Posterior cingulate gyrus (tissue), 11 donors: ENCODE results near the gene CAMK2G.
A peak's percentile ranks its signal among the peaks of the same experiment; 100 is the strongest.
"Not testable (repeated sequence)": the region's sequence is repeated elsewhere in the genome, so short reads cannot be mapped to it uniquely, and the experiment has no call there.

ENCODE experiments used
- DNase-seq, 10 donors: peaks; one replicate each; pipeline versions ENCODE4 v3.0.0 to v3.0.0-alpha.2; 2020 to 2021; ENCODE audit warnings: mixed read lengths in 3 of 10
- intact Hi-C: fragments of 100-400 bp; cut with DNase I; formaldehyde crosslinking; loops from one replicate; pipeline ENCODE4 v1.15.1; 2023

CAMK2G gene

DNA sequence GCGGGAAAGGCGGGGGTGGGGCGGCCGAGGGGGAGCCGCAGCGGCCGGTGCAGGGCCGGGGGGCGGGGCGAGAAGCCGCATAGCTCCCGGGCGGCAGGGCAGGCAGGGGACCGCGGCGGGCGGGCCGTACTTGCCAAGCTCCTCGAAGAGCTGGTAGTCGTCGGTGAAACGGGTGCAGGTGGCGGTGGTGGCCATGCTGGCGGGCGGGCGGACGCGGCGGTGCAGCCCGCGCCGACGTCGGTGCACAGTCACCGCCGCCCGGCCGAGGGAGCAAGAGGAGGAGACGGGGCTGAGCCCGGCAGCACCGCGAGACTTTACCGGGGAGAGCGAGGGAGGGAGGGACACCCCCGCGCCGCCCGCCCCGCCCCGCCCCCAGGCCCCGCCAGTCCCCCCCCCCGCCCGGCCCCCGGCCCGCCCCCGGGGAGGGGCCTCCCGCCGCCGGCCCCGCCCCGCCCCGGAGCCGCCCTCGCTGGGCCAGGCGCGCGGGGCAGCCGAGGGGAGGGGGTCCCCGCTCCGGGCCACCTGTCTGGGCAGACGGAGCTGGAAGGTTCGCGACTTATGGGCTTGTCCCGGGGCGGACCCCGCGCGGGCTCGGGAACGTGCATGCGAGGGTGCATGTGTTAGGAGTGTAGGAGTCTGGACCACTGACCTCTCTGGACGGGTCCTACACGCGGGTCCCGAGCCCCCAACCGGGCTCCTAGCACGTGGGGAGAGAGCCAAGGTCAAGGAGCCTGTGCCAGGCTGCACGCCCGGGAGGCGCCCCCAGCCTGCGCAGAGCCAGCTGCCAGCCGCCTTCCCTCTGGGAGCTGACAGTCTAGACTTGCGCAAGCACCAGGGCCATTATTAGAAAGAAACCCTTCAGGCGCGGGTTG, at the start of gene CAMK2G:
Gene CAMK2G, minus strand, starts transcription at position 289 of the 872 bp plus-strand sequence. Its CDS starts 94 bp downstream, at position 195.
- intact Hi-C loops = no loop called here

DNA sequence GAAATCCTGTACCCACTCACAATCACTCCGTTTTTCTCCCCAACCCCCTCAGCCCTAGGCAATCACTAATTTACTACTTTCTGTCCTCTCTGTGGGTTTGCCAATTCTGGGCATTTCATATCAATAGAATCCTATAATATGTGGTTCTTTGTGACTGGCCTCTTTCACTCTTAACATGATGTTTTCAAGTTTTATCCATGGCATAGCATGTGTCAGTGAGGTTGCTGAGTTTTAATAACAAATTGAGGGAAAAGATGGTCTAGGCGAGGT, 48.4 kb upstream of the CAMK2G start:
- intact Hi-C loops = no loop called here
- DNase-seq = no peak

More for the DNA sequence above, at the start of gene CAMK2G:
- peak; percentile 54 to 95 (median 68) for DNase-seq

DNA sequence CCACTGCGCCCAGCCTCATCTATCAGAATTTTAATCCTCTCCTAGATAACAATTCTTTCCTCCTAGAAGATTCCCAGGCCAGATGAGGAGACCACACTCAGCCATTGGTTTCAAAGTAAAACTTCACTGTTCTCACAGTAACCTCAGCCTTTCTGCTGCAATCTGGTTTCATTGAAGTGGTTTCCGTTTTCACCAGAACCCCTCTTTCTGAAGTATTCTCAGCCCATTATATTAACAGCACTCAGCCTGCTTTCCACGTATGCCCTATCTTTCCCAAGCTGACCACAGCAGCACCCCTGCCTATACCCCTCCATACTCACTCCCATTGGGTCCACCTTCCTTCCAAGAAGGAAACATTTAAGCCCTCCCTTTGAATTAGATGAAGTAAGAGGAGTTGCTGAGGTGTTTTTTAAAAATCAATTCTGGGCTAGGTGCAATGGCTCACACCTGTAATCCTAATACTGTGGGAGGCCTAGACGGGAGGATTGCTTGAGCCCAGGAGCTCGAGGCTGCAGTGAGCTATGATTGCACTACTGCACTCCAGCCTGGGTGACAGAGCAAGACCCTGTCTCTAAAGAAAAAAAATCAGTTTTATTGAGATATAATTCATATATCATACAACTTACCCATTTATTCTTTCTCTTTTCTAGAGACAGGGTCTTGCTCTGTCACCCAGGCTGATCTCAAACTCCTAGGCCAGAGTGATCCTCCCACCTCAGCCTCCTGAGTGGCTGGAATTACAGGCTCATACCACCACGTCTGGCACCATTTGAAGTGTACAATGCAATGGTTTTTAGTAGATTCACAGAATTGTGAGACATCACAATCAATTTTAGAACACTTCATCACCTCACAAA, 47.9 kb upstream of the CAMK2G start:
- DNase-seq = no peak
- intact Hi-C loops = no loop called here

DNA sequence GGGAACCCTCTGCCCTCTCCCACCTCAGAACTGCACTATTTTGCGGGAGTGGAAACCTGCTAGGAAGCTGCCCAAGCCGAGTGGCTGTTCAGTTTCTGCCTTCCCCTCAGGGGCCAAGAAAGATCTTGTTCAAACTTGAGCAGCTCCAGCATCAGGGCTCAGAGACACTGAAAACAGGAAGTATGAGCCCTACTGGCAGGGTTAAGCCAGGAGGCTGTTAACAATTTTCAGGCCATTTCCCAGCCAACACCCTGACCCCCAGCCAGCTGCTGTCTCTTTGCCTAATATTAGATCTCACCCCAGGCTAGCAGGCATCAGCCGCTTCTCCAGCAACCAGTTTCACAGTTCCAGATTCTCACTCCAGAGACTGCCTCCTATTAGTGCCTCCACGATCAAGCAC, 45.7 kb upstream of the CAMK2G start:
- intact Hi-C loops = no loop called here
- DNase-seq = no peak

DNA sequence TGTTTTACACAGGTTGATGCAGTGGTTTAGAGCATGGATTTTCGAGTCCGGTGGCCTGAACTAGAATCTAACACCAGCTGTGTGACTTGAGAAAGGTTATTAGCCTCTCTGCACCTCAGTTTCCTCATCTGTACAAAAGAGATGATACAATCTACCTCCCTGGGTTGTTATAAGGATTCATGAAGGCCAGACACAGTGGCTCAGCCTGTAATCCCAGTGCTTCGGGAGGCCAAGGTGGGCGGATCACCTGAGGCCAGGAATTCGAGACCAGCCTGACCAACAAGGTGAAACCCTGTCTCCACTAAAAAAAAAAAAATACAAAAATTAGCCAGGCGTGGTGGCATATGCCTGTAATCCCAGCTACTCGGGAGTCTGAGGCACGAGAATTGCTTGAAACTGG, 45.1 kb upstream of the CAMK2G start:
- intact Hi-C loops = not testable (repeated sequence)

DNA sequence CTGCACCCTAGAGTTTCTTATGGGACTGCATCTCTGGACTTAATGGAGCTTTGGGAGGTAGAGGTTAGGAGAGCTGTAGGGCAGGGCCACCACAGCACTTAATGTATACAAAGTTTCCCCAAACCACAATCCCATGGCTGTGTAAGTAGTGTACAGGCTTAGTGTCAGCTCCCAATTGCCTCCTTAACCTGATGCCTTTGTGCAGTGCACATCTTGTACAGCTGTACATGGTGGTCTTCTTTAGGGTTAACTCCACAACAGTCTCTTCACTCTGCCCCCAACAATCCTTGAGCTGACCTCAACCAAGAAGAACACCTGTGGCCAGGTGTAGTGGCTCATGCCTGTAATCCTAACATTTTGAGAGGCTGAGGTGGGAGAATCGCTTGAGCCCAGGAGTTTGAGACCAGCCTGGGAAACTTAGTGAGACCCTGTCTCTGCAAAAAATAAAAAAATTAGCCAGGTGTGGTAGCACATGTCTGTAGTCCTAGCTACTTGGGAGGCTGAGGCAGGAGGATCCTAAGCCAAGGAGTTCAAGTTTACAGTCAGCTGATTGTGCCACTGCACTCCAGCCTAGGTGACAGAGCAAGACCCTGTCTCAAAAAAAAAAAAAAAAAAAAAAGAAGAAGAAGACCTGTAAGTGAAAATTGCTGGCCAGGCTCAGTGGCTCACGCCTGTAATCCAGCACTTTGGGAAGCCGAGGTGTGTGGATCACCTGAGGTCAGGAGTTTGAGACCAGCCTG, 43.4 kb upstream of the CAMK2G start:
- intact Hi-C loops = no loop called here

More for the DNA sequence above, 45.1 kb upstream of the CAMK2G start:
- DNase-seq = not testable (repeated sequence)

DNA sequence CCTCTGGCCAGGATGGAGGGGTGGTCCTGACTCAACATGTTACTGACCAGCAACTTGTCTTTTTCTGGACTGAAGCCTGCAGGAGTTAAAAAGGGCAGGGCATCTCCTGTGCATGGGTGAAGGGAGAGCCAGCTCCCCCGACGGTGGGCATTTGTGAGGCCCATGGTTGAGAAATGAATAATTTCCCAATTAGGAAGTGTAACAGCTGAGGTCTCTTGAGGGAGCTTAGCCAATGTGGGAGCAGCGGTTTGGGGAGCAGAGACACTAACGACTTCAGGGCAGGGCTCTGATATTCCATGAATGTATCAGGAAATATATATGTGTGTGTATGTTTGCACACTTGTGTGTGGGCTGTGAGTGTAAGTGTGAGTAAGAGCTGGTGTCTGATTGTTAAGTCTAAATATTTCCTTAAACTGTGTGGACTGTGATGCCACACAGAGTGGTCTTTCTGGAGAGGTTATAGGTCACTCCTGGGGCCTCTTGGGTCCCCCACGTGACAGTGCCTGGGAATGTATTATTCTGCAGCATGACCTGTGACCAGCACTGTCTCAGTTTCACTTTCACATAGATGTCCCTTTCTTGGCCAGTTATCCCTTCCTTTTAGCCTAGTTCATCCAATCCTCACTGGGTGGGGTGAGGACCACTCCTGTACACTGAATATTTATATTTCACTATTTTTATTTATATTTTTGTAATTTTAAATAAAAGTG, 42.6 kb upstream of the CAMK2G start:
- DNase-seq = no peak
- intact Hi-C loops = no loop called here

More for the DNA sequence above, 43.4 kb upstream of the CAMK2G start:
- DNase-seq = no peak

DNA sequence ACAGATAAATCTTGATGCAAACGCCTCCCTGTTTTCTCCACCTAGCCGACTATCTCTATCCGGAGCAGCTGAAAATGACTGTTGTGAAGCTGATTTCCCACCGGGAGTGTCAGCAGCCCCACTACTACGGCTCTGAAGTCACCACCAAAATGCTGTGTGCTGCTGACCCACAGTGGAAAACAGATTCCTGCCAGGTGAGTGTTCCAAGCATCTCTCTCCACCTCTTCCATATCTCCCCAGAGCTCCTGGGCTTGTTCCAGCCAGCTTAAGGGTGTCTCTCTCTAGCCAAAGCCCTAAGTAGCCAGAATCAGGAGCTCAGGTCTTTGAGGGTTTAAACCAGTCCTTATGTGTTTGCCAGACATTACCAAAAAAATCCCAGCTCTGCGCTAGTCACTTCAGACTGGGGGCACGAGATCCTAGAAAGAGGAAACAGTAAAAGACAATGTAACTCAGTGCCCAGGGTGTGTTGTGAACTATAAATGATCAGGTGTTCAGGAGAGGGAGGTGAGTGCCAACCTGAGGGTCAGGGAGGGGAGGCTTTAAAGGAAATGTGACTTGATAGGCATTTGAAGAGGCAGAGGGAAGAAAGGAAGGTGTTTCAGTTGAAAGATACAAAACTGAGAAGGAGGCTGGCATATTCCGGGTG, 41.0 kb upstream of the CAMK2G start:
- intact Hi-C loops = no loop called here
- DNase-seq = no peak

DNA sequence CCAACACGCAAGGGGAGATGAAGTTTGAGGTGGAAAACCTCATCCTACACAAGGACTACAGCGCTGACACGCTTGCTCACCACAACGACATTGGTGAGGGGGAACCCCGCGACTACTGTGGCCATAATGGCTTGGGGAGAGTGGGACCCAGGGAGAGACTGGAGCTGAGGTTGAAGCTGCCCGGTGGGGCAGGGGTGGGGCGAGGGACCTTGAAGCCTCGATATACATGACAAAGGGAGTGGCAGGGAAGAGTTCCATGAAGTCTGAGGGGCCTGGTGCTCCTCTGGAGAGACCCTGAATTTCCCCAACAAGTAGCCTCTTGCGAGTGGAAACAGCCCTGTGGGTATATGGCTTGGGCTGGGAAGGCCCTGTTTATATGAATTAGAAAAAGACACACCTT, 39.7 kb upstream of the CAMK2G start:
- no peak for DNase-seq
- intact Hi-C loops = no loop called here

DNA sequence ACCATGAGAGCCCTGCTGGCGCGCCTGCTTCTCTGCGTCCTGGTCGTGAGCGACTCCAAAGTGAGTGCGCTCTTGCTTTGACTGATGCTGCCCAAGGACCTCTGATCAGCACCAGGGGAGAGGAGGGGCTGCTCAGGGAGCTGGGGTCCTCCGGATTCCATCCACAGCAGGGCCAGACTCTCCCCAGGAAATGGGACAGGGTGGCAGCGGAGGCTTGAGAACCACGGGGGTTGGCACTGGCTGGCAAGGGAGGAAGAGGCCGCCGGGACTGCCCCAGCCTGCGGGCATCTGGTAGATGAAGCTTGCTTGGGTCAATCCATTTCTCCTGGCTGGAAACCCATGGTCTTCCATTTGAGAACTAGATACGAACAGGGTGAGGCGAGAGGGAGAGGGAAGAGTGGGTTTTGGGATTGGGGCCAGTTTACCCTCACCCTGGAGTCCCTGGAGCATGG, 37.2 kb upstream of the CAMK2G start:
- DNase-seq = no peak
- intact Hi-C loops = no loop called here

DNA sequence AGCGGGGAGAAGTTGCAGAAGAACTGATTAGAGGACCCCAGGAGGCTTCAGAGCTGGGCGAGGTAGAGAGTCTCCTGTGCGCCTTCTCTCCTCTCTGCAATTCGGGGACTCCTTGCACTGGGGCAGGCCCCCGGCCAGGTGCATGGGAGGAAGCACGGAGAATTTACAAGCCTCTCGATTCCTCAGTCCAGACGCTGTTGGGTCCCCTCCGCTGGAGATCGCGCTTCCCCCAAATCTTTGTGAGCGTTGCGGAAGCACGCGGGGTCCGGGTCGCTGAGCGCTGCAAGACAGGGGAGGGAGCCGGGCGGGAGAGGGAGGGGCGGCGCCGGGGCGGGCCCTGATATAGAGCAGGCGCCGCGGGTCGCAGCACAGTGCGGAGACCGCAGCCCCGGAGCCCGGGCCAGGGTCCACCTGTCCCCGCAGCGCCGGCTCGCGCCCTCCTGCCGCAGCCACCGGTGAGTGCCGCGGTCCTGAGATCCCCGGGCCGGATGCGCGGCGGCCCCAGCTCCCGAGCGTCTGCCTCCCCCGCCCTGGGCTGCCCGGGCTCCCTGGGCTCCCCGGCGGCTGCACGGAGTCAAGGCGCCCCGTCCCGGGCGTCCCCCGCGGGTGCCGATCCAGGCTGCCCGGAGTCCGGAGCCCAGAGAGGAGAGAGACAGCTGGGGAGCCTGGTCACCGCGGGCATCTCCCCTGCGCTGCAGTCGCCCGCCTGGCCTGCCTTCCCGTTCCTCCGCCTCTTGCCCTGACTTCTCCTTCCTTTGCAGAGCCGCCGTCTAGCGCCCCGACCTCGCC, 36.6 kb upstream of the CAMK2G start, which contains the start of gene PLAU:
Gene PLAU, plus strand, starts transcription at position 369 of the 789 bp plus-strand sequence. CDS start 424 bp downstream, outside the sequence.
- peak in 6 of 10 donors; percentile 9 to 88 (median 46) for DNase-seq
- intact Hi-C loops = no loop called here

DNA sequence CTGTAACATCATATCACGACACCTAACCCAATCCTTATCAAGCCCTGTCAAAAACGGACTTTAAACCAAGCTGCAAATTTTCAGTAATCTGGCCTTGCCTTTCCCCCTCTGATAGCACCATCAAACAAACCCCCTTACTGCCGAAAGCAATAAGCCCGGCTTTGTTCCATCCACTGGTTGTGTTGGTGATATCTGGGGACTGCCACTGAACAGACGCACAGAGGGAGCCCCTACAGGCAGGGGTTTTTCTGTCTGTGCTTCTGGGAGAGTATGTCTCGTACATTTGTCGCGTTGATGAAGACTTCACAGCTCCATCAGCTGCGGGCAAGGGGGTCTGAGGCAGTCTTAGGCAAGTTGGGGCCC, 36.0 kb upstream of the CAMK2G start:
- intact Hi-C loops = no loop called here
- DNase-seq = no peak

DNA sequence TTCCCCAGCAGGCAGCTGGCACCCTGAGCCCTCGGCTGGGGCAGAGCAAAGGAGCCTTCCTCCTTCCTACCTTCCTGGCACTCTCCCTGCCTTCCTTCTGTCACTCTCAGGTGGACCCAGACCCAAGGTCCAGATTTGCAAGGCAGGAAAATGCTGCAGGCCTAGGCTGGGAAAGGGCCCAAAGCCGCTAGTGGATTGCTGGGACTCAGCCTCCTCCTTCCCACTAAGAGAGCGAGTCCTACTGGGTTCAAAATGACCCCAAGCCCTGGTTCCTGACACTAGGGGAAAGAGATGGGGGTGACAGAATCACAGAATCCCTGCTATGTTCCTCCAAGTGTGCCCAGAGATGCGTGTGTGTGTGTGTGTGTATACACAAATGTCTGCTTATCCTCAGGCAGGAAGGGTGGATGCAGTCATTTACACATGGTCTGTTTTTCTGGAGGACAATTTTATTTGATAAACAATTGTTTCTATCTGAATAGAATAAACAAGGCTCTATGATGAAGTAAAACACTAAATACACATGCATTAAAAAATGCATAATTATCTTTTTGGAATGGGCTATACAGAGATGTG, 35.3 kb upstream of the CAMK2G start:
- DNase-seq = no peak
- intact Hi-C loops = no loop called here

DNA sequence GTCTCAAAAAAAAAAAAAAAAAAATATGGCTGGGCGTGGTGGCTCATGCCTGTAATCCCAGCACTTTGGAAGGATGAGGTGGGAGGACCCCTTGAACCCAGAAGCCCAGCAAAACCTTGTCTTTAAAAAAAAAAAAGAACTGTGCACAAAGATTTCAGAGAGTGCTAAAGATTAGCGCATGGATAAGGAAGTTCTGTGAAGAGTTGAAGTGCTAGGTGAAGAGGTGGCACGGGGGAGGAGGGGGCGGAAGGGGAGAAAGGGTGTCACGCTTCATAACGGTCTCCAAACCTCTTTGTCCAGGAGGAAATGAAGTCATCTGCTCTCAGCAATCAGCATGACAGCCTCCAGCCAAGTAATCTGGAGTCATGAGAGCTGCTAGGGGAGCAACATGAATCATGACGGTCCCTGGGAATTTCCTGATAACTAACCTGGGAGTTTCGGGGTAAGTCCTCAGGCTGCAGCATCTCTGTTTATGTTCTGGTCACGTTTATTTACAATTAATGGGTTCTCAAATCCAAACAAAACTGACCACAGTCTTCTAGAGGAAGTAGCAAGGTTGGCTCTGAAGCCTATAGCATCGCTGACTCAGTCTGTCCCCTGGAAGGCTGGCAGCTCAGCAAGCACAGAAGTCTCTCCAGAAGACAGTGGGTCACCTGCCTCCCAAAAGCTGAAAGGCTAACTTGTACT, 34.6 kb upstream of the CAMK2G start:
- intact Hi-C loops = no loop called here
- no peak for DNase-seq

DNA sequence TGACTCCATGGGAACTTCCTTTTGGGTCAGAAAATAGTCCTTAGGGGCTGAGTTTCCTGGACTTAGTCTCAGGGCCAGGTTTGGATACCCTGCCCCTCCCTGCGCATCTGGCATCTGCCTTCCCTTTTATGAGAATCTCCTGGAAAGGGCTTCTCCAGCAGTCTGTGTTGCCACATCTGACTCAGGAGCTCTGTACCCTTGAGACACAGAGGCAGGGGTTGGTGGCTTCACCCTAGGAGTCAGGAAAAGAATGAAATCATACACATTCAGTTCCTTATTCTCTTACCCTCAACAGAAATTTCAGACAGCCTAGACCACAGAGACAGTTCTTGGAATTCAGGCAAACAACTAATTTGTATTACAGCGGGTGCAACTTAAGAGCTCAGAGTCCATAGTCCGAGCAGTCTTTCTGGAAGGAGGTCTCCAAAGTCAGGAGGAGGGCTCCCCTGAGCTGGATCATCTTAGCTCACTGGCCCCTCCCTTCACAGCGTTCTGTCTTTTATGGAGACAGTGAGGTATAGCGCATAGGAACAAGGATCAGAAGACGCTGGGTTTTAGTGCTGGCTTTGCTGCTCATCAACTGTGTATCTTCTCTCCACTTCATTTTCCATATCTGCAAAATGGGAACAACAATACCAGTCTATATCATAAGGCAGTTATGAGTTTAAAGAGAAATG, 33.6 kb upstream of the CAMK2G start:
- DNase-seq = no peak
- intact Hi-C loops = no loop called here

DNA sequence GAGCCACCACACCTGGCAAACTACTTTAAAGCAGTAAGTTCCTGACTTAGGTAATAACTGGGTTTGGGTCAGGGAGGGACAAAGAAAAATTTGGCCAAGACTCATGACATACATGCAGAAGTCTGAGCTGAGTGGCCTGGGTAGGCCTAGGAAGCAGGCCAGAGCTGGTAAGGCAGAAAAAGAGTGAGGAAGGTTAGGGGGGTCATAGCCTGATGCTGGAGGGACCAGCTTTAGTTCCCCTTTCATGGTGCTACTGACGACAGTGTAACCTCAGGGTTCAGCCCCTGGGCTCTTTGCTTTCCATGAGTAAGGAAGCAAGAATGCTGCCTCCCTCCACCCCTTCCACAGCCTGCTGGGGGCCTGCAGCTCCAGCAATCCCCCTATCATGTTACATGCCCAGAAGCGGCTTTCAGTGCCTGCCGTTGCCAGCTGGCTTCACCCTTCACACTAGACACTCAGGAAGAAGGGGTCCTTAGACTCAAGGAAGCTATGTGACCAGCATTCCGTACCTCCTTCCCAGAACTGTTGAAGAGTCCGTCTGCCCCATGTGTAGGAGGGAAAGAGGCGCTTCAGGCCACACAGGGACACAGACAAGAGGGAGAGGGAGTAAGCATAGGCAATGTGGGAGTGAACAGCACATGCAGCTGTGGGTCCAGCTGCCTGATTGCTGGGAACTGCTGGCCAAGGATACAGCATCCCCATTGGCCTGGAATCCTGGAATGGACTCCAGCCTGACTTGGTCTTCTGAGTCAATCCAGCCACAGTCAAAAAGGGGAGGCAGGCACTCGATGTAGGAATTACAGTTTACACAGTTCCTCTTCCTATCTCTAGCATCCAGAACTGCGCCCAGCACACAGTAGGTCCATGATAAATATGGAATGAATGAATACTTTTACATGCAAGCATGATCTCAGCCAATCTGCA, 32.4 kb upstream of the CAMK2G start:
- intact Hi-C loops = no loop called here
- no peak for DNase-seq
